ENCODE measurements around the gene CSE1L. TPM values are rescaled to one million over a fixed set of nuclear protein-coding genes. Genes with fewer than 3 reads are reported as not detected.
"Not testable (repeated sequence)": the region's sequence is repeated elsewhere in the genome, so short reads cannot be mapped to it uniquely, and the experiment has no call there.

The CSE1L gene
- polyA plus RNA-seq (ENCODE audit: insufficient read length in 4 of 4) = 100 to 1,000 TPM in 3 of 4 donors, 10 to 100 TPM in 1; 74.2 to 128 (median 107) TPM

- DNase-seq (ENCODE audit: low read depth in 4 of 4, low spot score in 3 of 4) = peak; percentile 84 to 89 (median 86)
Observed at GRCh38 chr20:49046087-49046900, at the start of gene CSE1L. CSE1L (plus strand) TSS chr20:49046312; CDS start chr20:49058464, 12,152 bp downstream.

GRCh38 chr20:48999890-49000870, 45.9 kb upstream of the CSE1L start:
- DNase-seq (ENCODE audit: low read depth in 4 of 4, low spot score in 3 of 4) = no peak

- no peak for DNase-seq (ENCODE audit: low read depth in 4 of 4, low spot score in 3 of 4)
Observed at GRCh38 chr20:49001741-49002140, 44.4 kb upstream of the CSE1L start.

- DNase-seq (ENCODE audit: low read depth in 4 of 4, low spot score in 3 of 4) = no peak
Observed at GRCh38 chr20:49006446-49006980, 39.6 kb upstream of the CSE1L start.

GRCh38 chr20:49009899-49010631, 36.0 kb upstream of the CSE1L start:
- DNase-seq (ENCODE audit: low read depth in 4 of 4, low spot score in 3 of 4) = no peak

GRCh38 chr20:49024220-49024619, 21.9 kb upstream of the CSE1L start:
- no peak for DNase-seq (ENCODE audit: low read depth in 4 of 4, low spot score in 3 of 4)

GRCh38 chr20:49028177-49028576, 17.9 kb upstream of the CSE1L start:
- DNase-seq (ENCODE audit: low read depth in 4 of 4, low spot score in 3 of 4) = not testable (repeated sequence)

- DNase-seq (ENCODE audit: low read depth in 4 of 4, low spot score in 3 of 4) = no peak
Observed at GRCh38 chr20:49028684-49029083, 17.4 kb upstream of the CSE1L start.

GRCh38 chr20:49029203-49029602, 16.9 kb upstream of the CSE1L start:
- no peak for DNase-seq (ENCODE audit: low read depth in 4 of 4, low spot score in 3 of 4)

- no peak for DNase-seq (ENCODE audit: low read depth in 4 of 4, low spot score in 3 of 4)
Observed at GRCh38 chr20:49030954-49031619, 15.0 kb upstream of the CSE1L start.

- no peak for DNase-seq (ENCODE audit: low read depth in 4 of 4, low spot score in 3 of 4)
Observed at GRCh38 chr20:49032455-49032854, 13.7 kb upstream of the CSE1L start.

GRCh38 chr20:49034070-49034732, 11.9 kb upstream of the CSE1L start:
- no peak for DNase-seq (ENCODE audit: low read depth in 4 of 4, low spot score in 3 of 4)

- DNase-seq (ENCODE audit: low read depth in 4 of 4, low spot score in 3 of 4) = no peak
Observed at GRCh38 chr20:49037962-49038387, 8.1 kb upstream of the CSE1L start.

GRCh38 chr20:49039854-49040253, 6.3 kb upstream of the CSE1L start:
- DNase-seq (ENCODE audit: low read depth in 4 of 4, low spot score in 3 of 4) = no peak

- DNase-seq (ENCODE audit: low read depth in 4 of 4, low spot score in 3 of 4) = no peak
Observed at GRCh38 chr20:49043000-49043399, 3.1 kb upstream of the CSE1L start.

GRCh38 chr20:49045440-49046086, 549 bp upstream of the CSE1L start:
- no peak for DNase-seq (ENCODE audit: low read depth in 4 of 4, low spot score in 3 of 4)

GRCh38 chr20:49052334-49052733, 6.2 kb downstream of the CSE1L start:
- no peak for DNase-seq (ENCODE audit: low read depth in 4 of 4, low spot score in 3 of 4)

GRCh38 chr20:49054056-49054643, 8.0 kb downstream of the CSE1L start:
- no peak for DNase-seq (ENCODE audit: low read depth in 4 of 4, low spot score in 3 of 4)
